ENCODE measurements around the gene KLHL3. TPM values are rescaled to one million over a fixed set of nuclear protein-coding genes. Genes with fewer than 3 reads are reported as not detected.

KLHL3 gene
- polyA plus RNA-seq, 1 experiment: 1.1 TPM

- ChIA-PET POLR2A (no interaction called here), CTCF (interaction anchor here (0.6 to 1.8 kb wide), 7 partner anchors 10 to 431 kb away, joined by 3 to 6 read pairs (median 3); partner anchors contain the start of gene KLHL3)
- TF ChIP-seq, protein P1, sequence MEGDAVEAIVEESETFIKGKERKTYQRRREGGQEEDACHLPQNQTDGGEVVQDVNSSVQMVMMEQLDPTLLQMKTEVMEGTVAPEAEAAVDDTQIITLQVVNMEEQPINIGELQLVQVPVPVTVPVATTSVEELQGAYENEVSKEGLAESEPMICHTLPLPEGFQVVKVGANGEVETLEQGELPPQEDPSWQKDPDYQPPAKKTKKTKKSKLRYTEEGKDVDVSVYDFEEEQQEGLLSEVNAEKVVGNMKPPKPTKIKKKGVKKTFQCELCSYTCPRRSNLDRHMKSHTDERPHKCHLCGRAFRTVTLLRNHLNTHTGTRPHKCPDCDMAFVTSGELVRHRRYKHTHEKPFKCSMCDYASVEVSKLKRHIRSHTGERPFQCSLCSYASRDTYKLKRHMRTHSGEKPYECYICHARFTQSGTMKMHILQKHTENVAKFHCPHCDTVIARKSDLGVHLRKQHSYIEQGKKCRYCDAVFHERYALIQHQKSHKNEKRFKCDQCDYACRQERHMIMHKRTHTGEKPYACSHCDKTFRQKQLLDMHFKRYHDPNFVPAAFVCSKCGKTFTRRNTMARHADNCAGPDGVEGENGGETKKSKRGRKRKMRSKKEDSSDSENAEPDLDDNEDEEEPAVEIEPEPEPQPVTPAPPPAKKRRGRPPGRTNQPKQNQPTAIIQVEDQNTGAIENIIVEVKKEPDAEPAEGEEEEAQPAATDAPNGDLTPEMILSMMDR (IDR thresholded peaks at IDR 0.05; ENCODE audit: insufficient read depth, low read depth, low read length): no peak
- Histone ChIP-seq H3K4me3 (ENCODE audit: low read depth, low read length) (no peak overlapping the region), H3K27me3 (ENCODE audit: control insufficient read depth, insufficient read depth, low read length) (no peaks in the 10 kb centered on the region), H3K36me3 (ENCODE audit: control insufficient read depth, insufficient read depth, low read length) (no peaks in the 10 kb centered on the region)
- DNase-seq (ENCODE audit: low read depth): no peak
Measured at GRCh38 chr5:137666901-137667300, 69.0 kb downstream of the KLHL3 start.

DNA sequence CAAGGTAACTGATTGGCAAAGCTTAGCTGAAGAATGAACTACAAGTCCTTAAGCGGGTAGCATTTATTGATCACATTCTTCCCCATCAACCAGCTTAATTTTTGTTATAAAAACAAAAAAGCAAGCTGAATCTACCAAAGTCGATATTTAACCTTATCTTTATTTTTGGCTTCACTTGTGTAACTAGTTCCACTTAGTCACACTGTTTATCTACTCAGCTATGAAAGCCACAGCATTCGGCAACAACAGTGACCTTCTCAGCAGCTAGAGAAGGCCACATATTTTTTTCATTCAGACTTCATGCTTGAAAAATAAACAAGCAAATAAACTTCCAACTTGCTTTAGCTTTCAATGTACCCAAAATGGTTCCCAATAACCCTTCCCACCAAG, 69.4 kb downstream of the KLHL3 start:
- CTCF ChIA-PET: interaction anchor here (0.9 to 1.8 kb wide), 5 partner anchors 37 to 76 kb away, joined by 3 to 6 read pairs (median 3); partner anchors contain the start of gene KLHL3
- TF ChIP-seq, protein P1 (IDR thresholded peaks at IDR 0.05; ENCODE audit: insufficient read depth, low read depth, low read length): no peak

DNA sequence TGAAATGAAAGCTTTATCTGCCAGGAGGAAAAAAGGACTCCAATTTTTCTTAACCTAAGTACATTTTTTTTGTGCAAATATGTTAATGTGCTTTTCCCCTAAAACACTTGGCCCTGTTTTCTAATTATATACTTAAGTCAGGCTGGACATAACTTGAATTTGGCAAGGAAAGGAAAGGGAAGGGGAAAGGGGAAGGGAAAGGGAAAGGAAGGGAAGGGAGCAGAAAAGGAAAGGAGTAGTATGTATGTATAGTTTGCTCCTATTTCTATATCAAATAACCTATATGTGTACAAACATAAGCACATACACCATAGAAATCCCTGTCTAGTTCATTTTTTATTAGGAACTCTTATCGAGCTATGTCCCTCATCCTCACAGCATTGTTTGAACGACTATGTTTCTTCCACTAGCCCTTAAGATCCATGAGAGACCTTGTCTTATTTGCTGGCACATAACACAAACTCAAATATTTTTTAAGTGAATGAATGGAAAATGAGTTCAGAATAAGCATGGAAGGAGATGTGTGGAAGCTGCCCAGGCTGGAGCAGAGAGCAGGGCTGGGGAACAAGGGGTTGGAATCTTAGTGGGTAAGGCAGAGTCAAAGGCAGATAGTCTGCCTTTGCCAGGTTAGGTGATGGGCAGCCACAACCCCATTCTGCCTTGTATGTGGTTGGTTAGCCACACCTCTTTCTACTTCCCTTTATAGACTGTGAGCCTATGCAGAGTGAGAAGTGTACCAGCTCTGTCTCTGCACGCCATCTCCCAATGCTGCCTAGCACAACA, 70.0 kb downstream of the KLHL3 start:
- H3K27me3 ChIP-seq (ENCODE audit: control insufficient read depth, insufficient read depth, low read length): no peaks in the 10 kb centered on the region
- TF ChIP-seq, protein P1 (IDR thresholded peaks at IDR 0.05; ENCODE audit: insufficient read depth, low read depth, low read length): no peak
- DNase-seq (ENCODE audit: low read depth): no peak
- POLR2A ChIA-PET: no interaction called here
- H3K36me3 ChIP-seq (ENCODE audit: control insufficient read depth, insufficient read depth, low read length): no peaks in the 10 kb centered on the region
- no peak overlapping the region for H3K4me3 ChIP-seq (ENCODE audit: low read depth, low read length)
- CTCF ChIA-PET: interaction anchor here (0.9 to 1.8 kb wide), 6 partner anchors 36 to 77 kb away, joined by 3 to 6 read pairs (median 3); partner anchors contain the start of gene KLHL3

More for the DNA sequence above, 69.4 kb downstream of the KLHL3 start:
- POLR2A ChIA-PET: no interaction called here
- H3K4me3 ChIP-seq (ENCODE audit: low read depth, low read length): no peak overlapping the region
- H3K27me3 ChIP-seq (ENCODE audit: control insufficient read depth, insufficient read depth, low read length): no peaks in the 10 kb centered on the region
- no peaks in the 10 kb centered on the region for H3K36me3 ChIP-seq (ENCODE audit: control insufficient read depth, insufficient read depth, low read length)
- DNase-seq (ENCODE audit: low read depth): peak; percentile 45

- ChIA-PET POLR2A (no interaction called here), CTCF (interaction anchor here (0.7 to 10.2 kb wide), 36 partner anchors 10 to 340 kb away, joined by 3 to 247 read pairs (median 5); partner anchors contain the start of genes HNRNPA0 and KLHL3)
- TF ChIP-seq, protein P1 (IDR thresholded peaks at IDR 0.05; ENCODE audit: insufficient read depth, low read depth, low read length): peak; percentile 85
- no peaks in the 10 kb centered on the region for H3K36me3 ChIP-seq (ENCODE audit: control insufficient read depth, insufficient read depth, low read length)
- H3K27me3 ChIP-seq (ENCODE audit: control insufficient read depth, insufficient read depth, low read length): no peaks in the 10 kb centered on the region
- peak; percentile 16 for DNase-seq (ENCODE audit: low read depth)
- H3K4me3 ChIP-seq (ENCODE audit: low read depth, low read length): no peak overlapping the region
Measured at GRCh38 chr5:137660349-137660817, 75.5 kb downstream of the KLHL3 start.

- Histone ChIP-seq H3K36me3 (ENCODE audit: control insufficient read depth, insufficient read depth, low read length) (no peaks in the 10 kb centered on the region), H3K27me3 (ENCODE audit: control insufficient read depth, insufficient read depth, low read length) (no peaks in the 10 kb centered on the region), H3K4me3 (ENCODE audit: low read depth, low read length) (no peak overlapping the region)
- ChIA-PET CTCF (interaction anchor here (0.6 to 10.2 kb wide), 16 partner anchors 11 to 474 kb away, joined by 3 to 247 read pairs (median 6); partner anchors contain the start of gene KLHL3), POLR2A (interaction anchor here (0.6 kb wide), 1 partner anchor 83 kb away, joined by 10 read pairs; no protein-coding TSS in a partner anchor)
- no peak for DNase-seq (ENCODE audit: low read depth)
- TF ChIP-seq, protein P1 (IDR thresholded peaks at IDR 0.05; ENCODE audit: insufficient read depth, low read depth, low read length): no peak
Measured at GRCh38 chr5:137659209-137659608, 76.7 kb downstream of the KLHL3 start.

Measured in BJ (cell line).